Fibroblast of peridontal ligament (primary cell): ENCODE measurements around the gene MYH9.
A peak's percentile ranks its signal among the peaks of the same experiment; 100 is the strongest.
"Not testable (repeated sequence)": the region's sequence is repeated elsewhere in the genome, so short reads cannot be mapped to it uniquely, and the experiment has no call there.

ENCODE experiments used
- DNase-seq: peaks from one replicate; pipeline ENCODE4 v3.0.0-alpha.2; 2010; ENCODE audit errors: extremely low read depth

MYH9 gene

DNA sequence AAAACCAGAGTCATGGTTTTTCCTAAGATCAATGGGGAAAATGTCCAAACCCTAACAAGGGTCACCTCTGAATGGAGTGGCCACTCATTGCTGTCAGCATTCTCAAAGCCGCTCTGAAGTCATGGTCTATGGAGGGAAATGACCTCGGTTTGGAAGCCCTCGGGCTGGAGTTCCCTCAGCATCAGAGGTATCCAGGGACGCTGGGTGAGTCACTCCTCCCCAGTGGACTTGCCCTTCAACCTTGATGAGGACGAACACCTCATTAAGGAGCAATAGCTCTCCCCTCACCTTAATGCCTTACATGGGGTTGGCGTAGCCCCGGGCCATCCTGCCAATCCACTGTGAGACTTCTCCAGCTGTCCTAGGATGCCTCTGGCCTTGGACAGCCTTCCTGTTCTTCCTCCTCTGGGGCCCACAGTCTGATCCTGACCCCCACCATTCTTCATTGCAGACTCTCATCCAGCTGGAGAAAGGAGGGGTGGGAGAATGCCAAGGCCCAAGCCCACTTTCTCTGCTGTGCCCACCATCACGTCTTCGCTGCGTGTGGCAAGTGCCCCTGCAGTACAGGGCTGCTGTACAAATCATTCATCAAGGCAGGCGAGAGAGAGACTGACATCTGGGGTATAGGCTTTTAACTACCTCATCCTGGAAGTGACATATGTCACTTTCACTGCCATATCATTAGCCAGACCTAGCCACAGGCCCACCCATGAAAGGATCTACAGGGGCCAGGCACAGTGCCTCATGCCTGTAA, 25.4 kb upstream of the MYH9 start:
- no peak for DNase-seq

DNA sequence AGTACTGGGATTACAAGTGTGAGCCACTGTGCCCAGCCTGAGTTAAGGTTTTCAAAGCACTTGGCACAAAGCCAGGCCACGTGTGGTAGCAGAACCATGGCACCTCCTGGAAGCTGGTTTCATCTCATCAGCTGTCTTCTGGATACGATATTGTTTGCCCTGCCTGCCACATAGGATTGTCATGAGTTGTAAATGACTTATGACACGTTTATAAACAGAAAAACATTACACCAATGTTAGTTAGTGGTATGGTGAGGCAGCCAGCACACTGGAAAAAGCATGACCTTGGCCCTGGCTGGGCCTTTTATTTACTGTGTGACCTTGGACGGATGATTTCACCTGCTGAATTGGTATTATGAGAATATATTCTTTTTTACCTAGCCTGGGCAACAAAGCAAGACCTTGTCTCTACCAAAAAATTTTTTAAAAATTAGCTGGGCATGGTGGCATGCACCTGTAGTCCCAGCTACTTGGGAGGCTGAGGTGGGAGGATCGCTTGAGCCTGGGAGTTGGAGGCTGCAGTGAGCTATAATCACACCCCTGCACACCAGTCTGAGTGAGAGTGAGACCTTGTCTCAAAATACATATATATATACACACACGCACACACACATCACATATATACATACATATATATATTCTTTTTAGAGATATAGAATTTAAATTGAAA, 24.0 kb upstream of the MYH9 start:
- no peak for DNase-seq

DNA sequence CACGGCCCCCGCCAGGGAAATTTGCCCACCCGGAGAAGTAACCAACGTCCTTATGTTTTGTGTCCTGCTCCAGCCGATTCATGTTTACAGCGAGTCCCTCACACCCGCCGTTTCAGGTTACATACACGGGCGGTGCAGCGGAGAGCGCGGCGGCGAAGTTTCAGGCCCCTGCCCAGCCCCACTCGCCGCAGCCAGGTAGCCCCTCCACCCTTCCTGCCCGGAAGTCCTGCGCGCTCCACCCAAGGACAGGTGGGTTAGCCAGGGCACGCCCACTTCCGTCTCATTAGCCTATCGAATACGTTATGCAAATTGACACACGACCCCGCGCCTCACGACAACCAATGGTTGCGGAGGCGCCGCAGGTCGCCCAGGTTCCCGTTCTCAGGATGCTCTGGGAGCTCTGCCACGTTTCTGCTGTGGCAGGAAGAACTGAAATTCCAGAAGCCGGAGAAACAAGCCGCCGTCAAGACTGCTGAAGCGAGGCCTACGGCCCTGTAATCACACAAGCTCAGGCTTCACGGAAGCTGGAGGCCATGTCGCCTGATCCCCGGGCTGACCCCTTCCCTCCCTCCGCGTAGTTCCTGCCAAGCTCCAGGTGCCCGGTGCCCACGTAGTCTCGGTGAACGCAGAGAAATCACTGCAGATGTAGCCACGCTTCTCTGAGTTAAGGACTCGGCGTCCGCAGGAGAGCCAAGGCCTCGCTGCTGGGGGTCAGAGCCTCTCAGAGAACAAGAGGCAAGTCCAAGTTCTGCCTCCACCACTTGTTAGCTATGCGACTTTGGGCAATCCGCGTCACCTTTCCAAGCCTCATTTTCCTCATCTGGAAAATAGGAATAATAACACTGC, 22.4 kb upstream of the MYH9 start:
- no peak for DNase-seq

DNA sequence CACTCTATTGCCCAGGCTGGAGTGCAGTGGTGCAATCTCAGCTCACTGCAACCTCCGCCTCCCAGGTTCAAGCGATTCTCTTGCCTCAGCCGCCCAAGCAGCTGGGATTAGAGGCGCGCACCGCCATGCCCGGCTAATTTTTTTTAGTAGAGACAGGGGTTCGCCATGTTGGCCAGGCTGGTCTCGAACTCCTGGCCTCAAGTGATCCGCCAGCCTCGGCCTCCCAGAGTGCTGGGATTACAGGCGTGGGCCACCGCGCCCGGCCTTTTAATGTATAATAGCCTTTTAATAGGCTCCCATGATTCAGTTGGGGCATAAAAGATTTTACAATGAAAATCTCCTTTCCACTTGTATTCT, 21.8 kb upstream of the MYH9 start:
- not testable (repeated sequence) for DNase-seq

DNA sequence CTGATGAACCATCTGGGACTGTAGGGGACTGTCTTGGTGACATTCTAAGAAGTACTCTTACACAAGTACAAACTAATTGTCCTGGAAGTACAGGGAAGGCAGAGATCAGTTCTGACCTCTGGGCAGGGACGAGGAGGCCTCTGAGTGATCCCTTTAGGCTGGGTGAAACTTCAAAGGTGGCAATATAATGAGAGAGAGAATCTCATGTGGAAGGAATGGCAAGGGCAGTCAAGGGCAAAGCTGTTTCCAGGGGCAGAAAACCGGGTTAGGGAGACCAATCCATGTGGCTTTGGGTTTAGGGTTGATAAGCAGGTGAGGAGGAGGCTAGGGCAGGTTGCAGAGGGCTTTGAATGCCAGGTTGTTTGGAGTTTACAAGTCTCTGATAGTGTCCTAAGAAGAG, 21.3 kb upstream of the MYH9 start:
- DNase-seq, result no peak

DNA sequence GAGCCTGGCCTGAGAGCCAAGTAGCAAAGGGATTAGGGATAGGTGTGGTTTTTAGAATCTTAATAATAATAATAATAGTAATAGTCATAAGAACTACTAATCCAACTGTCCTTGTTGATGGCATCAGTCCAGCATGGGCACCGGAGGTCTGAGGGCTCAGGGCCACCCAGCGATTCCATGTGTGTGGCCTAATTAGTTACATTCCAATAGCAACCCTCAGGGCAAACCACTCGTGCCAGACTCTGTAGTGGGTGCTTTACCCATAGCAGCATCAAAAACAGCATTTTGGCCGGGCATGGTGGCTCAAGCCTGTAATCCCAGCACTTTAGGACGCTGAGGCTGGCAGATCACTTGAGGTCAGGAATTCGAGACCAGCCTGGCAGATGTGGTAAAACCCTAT, 19.0 kb upstream of the MYH9 start:
- no peak for DNase-seq

DNA sequence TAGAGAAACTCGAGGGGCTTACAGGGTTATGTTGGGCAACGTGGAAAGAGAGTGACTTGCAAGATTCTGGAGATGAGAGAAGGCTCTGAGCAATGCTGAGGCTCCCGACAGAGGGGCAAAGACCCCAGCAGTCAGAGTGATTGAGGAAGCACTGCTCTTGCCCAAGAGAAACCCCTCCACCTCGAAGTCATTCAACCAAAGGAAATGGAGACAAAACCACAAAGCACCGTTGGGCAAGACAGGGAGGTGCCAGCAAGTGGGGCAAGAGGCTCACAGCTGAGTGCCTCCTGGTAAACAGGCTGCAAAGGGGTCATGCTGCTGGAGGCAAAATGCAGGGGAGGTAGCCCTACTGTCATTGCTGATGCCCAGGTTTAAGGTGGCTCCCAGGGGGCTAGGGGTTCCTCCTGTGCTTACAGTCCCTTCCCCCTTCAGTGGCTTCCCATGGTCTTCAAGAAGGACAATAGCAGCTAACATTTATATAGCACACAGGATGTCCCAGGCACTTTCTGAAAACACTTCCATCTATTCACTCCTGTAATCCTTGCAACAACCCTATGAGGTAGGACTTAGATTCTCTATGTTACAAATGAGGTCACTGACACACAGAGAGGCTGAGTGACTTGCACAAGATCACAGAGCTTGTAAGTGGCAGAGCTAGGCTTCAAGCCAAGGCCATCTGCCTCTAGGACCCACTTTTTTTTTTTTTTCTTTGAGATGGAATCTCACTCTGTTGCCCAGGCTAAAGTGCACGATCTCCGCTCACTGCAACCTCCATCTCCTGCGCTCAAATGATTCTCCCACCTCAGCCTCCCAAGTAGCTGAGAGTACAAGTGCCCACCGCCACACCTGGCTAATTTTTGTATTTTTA, 18.1 kb upstream of the MYH9 start:
- DNase-seq, result peak; percentile 39

DNA sequence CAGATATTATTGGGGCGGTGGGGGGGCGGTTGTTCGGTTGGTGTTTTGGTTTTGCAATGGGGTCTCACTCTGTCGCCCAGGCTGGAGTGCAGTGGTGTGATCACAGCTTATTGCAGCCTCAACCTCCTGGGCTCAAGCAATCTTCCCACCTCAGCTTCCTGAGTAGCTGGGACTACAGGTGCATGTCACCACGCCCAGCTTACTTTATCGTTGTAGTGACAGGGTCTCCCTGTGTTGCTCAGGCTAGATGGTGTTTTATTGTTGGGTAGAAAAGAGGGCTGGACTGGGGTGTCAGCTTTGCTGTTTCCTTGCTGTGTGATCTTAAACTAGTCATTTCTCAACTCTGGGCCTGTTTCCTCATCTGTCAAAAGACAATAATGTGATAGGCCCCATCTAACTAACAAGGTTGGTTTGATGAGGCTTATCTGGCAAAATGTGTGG, 17.5 kb upstream of the MYH9 start:
- DNase-seq, result no peak

DNA sequence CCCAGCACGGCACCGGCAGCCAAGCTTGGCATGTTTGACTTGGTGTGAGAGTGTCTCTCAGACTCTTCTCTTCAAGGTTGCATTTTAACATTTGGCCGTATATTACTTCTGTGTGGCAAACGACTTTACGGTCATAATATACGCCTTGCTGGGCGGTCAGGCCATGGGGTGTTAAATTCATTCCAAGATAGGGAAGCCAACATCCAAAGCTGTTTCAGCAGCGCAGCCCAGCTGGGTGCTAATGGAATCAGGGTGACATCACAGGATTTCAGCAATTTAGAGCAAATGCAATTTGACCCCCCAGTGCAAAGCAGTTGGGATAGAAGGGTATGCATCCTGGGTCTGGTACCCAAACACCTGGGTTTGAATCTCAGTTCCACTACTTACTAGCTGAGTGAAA, 16.7 kb upstream of the MYH9 start:
- no peak for DNase-seq

DNA sequence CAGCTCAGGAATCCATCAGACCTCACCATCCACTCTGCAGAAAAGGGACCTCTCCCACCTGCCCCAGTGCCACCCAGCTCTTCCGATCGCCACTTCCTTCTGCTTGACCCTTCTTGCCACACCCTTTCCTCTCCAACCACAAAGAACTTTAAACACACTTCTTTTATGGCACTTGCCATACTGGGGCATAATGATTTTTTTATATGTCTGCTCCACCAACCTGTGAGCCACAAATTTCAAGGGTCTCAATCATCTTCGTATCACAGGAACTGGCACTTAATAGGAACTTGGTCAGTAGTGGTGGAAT, 11.7 kb upstream of the MYH9 start:
- no peak for DNase-seq

DNA sequence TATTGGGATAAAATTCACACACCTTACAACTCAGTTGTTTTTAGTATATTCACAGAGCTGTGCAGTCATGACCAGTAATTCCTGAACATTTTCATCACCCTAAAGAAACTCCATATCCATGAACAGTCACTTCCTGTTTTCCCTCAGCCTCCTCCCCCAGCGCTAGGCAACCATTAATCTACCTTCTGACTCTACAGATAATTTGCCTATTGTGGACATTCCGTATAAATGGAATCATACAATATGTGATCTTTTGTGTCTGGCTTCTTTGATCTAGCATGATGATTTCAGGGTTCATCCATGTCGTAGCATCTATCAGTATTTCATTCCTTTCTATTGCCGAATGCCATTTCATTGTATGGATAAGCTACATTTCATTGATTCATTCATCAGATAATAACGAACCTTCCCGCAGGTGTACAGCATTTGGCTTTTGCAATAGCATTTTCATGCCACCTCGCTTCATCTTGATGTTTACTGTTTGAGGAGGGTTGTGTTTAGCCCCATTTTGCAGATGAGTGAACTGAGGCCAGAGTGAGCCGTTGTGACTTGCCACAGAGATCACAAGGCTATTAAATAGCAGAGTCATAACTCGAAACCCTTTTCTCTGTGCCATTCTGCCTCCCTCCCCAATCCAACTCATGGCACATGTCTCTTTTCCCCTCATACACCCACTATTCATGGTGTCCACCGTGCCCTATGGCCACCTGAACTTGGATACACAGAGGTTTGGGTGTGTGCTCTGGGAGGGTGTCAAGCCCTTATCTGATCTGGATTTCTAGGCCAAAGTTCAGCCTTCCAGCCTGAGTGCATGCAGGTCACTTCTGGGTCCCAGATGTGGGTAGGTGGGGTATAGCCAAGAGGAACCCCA, 11.1 kb upstream of the MYH9 start:
- DNase-seq, result peak; percentile 36

DNA sequence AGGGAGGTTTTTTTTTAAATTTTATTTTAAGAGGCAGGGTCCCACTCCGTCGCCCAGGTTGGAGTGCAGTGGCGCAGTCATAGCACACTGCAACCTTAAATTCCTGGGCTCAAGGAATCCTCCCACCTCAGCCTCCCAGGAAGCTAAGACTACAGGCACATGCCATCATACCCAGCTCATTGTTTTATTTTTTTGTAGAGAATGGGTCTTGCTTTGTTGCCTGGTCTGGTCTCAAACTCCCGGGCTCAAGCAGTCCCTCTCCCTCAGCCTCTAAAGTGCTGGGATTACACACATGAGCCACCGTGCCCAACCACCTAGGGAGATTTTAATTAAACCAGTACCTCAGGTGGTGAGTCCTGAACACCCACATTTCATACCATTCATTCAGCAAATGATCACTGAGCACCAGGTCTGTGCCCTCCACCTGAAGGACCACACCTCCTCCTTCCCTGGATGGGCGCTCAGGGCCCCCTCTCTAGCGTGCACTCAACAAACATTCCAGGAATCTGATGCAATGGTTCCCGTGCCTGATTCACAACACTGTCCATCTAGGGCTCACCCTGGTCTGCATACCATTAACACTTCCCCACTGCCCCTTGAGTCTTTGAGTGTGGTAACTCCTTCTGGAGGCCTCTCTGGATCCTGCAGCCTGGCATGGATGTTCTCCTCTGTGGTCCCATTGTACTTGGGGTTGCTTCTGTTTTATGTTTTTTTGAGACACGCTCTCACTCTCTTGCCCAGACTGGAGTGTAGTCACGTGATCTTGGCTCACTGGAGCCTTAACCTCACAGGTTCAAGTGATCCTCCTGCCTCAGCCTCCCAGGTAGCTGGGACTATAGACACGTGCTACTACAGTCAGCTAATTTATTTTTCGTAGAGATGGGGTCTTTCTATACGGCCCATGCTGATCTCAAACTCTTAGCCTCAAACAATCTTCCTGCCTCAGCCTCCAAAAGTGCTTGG, 9.6 kb upstream of the MYH9 start:
- no peak for DNase-seq

DNA sequence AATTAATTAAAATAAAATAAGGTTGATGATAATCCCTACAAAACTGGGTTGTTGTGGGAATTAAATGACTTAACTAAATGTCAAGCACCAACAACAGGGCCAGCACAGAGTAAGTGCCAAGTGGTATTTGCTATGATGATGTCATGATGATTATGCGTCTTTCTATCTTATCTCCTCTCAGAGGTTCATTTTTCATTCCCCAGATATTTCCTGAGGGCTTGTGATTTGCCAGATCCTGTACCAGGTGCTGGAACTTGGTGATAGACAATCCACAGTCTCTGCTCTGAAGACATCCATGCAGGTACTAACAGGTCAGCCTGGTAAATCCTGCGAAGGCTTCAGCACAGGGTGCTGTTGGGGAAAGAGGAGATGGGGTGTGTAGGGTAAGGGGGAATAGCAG, 8.1 kb upstream of the MYH9 start:
- no peak for DNase-seq

DNA sequence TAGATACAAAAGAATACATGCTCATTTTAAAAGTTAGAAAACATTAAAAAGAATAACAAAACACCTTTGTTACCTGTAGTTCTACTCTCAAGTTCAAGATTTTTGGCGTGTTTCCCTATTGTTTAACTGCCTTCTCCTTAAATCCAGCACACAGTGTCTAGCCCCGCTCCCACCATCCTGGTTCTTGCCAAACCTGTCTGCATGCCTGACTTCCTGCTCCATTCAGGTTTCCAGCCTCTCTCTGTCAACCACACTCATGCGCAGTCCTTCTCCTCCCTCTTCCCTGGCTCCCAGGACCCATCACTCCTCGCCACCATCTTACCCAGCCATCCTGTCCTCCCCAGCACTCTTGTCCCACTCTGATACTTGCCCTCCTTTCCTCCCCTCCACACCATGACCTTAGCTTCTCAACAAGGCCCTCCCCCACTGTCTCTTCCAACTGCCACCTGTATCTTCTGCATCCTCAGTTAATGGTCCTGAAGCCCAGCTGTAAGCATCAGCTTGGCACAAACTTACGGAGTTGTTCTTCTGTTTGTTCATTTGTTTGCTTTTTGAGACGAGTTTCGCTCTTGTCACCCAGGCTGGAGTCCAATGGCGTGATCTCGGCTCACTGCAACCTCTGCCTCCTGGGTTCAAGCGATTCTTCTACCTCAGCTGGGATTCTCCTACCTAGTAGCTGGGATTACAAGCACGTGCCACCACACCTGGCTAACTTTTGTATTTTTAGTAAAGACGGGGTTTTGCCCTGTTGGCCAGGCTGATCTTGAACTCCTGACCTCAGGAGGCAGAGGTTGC, 7.5 kb upstream of the MYH9 start:
- no peak for DNase-seq

DNA sequence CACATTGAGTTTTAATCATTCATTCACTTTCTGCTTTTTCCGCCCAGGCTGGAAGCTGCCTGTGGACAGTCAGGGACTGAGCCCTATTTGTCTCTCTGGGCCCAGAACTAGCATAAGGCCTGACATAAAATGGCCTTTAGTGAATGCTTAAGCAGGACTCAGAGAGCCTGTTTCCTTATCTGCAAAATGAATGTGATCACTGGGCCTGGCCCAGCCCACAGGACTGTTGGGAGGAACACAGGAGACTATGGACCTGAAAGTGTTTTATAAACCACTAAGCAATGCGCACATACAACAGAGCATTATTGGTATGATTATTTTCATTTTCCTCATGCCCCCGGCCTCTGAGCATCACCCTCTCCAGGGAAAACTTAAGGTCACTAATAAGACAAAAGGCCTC, 3.9 kb upstream of the MYH9 start:
- DNase-seq, result no peak

DNA sequence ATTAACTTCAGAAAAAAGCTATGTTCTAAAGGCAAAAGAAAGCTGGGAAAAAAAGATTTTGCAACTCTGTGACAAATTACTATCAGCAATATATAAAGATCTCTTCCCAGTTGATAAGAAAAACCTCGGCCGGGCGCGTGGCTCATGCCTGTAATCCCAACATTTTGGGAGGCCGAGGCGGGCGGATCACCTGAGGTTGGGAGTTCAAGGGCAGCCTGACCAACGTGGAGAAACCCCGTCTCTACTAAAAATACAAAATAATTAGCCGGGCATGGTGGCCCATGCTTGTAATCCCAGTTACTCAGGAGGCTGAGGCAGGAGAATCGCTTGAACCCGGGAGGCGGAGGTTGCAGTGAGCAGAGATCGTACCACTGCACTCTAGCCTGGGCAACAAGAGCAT, 1.4 kb upstream of the MYH9 start:
- DNase-seq, result not testable (repeated sequence)

DNA sequence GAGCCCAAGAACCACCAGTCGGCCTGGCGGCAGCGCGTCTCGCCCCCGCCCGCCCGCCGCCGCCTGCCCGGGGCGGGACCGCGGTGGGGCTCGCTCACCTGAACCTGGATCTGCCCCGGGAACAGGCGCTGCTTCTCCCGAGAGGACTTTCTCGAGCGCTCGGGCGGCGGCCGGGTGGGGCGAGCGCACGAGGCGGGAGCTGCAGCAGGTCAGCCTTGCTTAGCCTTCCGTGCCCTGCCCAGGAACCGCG, 133 bp downstream of the MYH9 start:
- DNase-seq, result no peak

DNA sequence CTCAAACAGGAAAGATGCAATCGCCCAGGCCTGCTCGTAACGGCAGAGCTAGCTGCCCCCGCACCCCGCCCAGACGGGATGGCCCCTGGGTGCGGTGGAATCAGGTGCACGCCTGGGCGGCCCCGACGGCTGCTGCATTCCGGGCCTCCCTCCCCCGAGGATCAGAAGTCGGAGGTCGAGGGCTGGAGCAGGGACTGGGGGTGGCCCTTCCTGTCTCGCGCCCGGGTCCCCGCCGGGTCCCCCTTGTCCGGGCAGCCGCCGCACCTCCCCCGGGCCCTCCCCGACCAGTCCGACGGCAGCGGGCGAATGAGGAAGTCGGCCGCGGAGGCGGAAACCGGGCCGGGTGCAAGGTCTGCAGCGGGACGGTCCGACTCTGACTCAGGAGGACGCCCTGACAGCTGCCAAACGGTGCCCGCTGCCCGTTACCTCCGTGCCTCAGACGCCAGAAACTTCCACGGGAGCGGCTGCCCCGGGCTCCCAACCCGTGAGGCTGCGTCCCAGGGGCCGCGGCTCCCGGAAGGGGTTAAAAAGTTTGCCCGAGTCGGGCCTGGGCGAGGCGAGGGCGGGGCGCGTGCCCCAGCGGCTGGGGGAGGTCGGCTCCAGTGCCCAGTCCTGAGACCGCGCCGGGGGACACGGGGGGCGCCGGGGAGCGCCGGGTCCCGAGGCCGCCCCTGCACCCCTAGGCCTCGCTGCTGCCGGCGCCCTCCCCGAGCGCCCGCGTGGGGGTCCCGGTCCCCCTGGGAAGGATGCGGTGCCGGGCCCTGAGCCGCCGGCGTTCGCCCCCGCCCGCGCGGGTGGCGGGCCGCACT, 663 bp downstream of the MYH9 start:
- DNase-seq, result no peak
